Skin epidermis (tissue), 12 donors: ENCODE measurements around the gene UBE2D2.

ENCODE experiments used
- H3K27ac ChIP-seq, 21 experiments: fragments of 200-600 bp; sonication (generic) in 11 of 21; one replicate each; pipeline ENCODE4 v1.5.0; 2020; ENCODE audit warnings: mild to moderate bottlenecking in 3 of 21, inconsistent platforms in 2 of 21, moderate library complexity in 2 of 21
- H3K4me3 ChIP-seq, 7 experiments: fragments of 200-600 bp; sonication (generic) in 2 of 7; one replicate each; pipeline ENCODE4 v1.5.0; 2020; ENCODE audit warnings: inconsistent platforms in 2 of 7, mild to moderate bottlenecking in 2 of 7, moderate library complexity in 1 of 7

UBE2D2 gene

DNA sequence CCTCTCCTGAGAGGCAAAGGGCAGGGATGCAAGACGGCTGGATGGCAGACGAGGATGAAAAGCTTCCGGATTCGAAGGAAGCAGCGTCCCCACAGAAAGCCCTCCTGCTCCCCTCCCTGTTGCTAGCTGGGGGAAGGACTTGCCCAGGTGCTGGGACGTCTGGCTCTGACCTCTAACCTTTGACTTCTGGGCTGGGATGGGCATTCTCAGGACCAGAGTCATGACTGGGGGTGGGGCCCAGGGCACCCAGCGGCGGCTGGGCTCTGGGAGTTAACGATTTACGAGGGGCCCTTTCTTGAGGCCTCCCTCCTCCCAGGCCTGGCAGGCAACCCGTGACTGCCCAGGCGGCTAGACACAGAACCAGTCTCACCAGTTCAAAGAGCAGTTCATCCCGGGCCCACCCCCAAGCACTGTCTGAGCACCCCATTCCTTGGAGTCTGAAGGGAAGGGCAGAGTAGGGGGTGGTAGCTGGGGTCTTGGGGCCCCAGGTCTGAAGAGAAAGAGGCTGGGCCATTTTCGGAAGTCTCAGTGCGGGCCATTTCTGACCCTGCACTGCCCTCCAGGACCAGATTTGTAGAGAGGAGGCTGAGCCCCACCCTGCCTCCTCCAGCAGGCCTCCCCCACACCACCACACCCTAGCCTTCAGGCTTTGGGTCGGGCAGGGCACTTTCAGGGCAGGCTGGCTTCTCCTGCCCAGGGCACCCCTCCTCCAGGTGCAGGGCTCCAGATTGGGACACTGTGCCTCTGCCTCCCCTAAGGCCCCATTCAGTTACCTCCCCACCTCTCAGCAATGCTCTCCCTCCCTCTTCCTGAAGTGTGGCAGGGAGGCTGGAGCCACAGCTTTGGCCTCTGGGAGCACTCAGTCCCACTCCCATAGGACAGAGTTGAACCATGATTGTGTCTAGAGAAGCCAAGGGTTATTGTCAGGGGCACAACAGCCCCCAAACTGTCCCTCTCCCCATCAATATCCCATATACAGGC, 82.0 kb downstream of the UBE2D2 start:
- Histone ChIP-seq H3K27ac (peak overlapping the region in 7 of 21 experiments; percentile 11 to 58 (median 30)), H3K4me3 (no peak overlapping the region)

DNA sequence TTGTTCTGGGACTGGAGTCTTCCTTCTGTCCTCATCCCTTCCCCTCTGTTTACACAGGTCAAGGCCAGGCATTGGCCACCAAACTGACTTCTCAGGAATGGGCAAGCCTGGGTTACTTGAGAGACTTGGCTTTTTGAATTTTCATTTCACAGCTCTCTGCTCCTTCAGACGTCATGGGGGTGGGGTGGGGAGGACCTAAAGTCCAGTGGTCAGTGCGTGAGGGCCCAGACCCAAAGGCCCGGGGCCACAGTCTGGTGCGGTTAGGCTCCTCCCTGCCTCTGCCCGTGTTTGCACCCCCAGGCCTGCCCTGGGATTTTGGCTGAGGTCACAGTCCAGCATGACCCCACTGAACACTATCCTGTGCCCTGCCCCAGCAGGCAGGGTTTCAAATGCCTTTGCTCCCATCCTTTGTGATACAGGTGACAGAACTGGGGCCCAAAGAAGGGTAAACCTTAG, 82.9 kb downstream of the UBE2D2 start:
- no peak overlapping the region for H3K4me3 ChIP-seq
- peak overlapping the region in 3 of 21 experiments; percentile 14 to 46 (median 33) for H3K27ac ChIP-seq

DNA sequence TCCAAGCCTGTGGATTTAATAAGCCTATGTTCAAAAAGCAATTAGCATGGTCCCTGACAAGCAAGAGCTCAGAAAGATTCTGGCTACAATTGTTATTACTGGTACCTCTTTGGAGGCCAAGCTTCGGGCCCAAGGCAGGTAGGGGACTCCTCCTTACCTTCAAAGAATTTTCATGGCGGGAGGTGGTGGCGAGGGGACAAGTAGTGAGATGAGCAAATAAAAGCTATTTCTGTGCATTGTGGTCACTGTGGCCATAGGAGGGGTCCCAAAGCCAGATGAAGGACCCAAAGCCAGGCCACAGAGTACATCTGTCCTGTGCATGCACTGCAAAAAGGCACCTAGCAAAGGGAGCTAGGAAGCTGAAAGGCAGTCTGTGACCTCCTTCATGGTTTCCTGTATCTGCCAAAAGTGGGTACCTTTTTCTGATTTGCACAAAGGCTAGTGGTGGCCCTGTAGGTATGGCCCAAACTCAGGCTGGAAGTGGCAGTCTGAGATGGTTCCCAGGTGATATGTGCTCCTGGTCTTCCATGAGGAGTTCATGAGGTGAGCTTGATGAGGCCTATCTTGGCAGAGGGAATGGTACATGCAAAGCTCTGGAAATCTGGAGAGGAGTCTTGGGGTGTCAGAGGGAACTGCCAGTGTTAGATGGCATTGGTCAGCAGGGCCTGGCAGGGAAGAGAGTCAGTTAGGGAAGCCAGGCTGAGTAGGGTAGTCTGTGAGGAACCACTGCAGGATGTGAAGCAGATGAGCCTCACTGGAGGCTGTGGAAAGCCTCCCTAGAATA, 83.7 kb downstream of the UBE2D2 start:
- no peak overlapping the region for H3K4me3 ChIP-seq

DNA sequence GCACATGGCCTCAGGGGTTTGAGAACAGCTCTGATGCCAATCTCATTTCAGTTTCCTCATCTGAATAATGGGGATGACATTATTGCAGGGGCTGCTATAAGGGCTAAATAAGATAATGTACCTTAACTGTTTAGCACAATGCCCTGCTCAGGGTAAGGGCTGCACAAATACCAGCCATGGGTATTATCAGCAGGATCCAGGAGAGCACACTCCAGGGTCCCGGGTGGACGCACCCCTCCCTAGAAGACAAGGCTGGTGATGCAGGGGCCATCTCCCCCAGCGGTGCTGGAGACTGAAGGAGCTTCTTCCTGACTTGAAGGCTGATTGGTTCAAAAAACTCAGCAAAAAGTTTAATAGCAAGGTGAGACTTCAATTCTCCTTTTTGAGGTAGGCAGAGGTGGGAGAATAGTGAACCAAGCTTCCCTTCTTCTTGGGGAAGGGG, 84.3 kb downstream of the UBE2D2 start:
- no peak overlapping the region for H3K4me3 ChIP-seq
- no peak overlapping the region for H3K27ac ChIP-seq

More for the DNA sequence above, 83.7 kb downstream of the UBE2D2 start:
- H3K27ac ChIP-seq: no peak overlapping the region

DNA sequence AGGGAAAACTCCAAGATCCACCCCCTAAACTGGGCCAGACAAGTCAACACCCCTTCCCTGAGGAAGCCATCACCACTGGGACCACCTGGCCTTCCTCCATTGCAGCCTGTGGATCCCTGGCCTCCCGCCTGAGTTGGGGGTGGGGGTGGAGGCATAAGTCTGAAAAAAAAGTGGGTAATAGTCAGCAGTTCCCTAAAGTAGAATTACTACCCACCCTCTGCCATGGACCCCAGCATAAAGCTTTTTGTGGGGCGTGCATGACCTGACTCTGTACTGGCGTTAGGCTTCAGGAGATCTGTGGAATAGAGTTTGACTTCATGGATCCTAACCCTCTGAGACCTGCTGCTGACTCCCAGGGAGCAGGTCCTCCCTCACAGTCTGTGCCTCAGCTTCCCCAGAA, 85.0 kb downstream of the UBE2D2 start:
- no peak overlapping the region for H3K4me3 ChIP-seq
- H3K27ac ChIP-seq: no peak overlapping the region

DNA sequence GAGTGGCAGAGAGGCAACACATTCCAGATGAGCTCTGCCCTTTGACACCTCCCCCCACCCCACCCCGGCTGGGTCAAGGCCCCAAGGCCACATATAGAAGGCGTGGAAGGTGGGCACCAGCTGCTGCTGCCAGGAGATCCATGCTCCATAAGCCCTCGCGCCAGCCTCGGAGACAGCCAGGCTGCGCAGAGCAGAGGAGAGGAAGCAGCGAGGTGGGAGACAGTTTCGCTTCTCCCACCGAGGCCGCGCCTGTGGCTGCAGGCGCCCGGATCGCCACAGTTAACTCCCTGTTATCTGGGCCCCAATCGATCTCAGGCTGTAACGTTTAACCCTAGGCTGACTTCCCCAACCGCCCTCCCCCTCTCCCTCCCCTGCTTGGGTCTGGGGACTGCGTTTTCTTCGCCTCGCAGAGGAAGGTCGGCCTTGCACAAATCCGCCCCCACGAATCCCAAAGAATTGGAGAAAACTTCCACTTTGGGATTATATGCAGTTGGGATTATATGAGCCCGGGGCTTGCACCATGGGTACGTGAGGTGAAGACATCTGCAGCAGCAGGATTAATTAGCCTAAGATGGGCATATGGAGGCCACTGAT, 85.9 kb downstream of the UBE2D2 start:
- peak overlapping the region in 2 of 7 experiments; percentile 68 to 70 for H3K4me3 ChIP-seq
- peak overlapping the region in 2 of 21 experiments; percentile 51 to 92 for H3K27ac ChIP-seq

DNA sequence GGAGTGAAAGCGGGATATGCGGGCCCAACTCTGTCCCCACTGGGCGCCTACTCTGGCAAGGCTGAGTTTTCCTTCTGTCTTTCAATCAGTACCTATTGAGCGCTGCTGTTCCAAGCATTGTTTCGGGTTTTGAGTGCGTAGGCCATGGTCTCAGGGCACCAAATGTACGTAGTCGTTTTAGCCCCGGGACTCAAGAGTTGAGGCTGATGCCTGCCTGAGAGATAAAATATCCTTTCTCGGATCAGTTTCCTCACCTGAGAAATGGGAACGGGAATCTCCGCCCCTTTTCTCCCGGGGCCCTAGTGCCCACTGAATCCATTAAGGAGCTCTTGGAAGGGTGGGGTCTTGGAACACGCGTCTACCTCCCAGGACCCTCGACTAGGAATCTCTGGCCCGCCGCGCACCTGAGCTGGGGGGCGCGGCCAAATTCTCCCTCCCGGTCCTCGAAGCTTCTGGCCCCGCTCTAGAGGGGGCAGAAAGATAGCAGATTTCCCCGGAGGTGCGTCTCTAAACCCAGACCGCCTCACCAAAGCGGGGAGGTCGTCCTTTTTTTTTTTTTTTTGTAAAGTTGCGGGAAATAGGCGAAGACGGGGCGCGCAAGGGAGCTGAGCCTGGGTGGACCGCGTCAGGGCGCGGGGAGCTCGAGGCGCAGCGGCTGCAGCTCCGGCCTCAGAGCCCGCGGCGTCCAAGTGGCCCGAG, 86.5 kb downstream of the UBE2D2 start:
- Histone ChIP-seq H3K27ac (peak overlapping the region in 18 of 21 experiments; percentile 21 to 94 (median 84)), H3K4me3 (peak overlapping the region; percentile 68 to 95 (median 84))

DNA sequence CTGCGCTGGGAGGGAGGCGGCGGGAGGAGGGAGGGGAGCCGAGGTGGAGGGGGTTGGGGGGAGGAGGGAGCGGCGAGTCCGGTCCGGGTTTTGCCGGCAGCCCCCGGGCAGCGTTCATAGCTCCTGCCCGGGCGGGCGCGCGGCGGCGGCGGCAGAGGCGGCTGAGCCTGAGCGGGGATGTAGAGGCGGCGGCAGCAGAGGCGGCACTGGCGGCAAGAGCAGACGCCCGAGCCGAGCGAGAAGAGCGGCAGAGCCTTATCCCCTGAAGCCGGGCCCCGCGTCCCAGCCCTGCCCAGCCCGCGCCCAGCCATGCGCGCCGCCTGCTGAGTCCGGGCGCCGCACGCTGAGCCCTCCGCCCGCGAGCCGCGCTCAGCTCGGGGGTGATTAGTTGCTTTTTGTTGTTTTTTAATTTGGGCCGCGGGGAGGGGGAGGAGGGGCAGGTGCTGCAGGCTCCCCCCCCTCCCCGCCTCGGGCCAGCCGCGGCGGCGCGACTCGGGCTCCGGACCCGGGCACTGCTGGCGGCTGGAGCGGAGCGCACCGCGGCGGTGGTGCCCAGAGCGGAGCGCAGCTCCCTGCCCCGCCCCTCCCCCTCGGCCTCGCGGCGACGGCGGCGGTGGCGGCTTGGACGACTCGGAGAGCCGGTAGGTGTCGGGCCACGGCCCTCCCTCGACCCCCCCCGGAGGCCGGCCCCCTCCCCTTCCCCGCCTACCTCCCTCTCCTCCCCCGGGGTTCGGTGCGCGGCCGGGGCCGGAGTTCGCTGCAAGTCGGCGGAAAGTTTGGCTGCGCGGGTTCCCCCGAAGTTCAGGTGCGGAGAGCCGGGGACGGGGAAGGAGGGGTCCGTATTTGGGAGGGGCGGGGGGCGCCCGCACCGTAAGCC, 87.3 kb downstream of the UBE2D2 start, which contains the start of gene CXXC5:
CXXC5 (plus strand) TSS at position 145 of the 877 bp plus-strand sequence. CDS start 32,175 bp downstream, outside the sequence.
- peak within 1 kb of the TSS; percentile 68 to 95 (median 84) for H3K4me3 ChIP-seq
- H3K27ac ChIP-seq: peak within 1 kb of the TSS; percentile 23 to 94 (median 84)

DNA sequence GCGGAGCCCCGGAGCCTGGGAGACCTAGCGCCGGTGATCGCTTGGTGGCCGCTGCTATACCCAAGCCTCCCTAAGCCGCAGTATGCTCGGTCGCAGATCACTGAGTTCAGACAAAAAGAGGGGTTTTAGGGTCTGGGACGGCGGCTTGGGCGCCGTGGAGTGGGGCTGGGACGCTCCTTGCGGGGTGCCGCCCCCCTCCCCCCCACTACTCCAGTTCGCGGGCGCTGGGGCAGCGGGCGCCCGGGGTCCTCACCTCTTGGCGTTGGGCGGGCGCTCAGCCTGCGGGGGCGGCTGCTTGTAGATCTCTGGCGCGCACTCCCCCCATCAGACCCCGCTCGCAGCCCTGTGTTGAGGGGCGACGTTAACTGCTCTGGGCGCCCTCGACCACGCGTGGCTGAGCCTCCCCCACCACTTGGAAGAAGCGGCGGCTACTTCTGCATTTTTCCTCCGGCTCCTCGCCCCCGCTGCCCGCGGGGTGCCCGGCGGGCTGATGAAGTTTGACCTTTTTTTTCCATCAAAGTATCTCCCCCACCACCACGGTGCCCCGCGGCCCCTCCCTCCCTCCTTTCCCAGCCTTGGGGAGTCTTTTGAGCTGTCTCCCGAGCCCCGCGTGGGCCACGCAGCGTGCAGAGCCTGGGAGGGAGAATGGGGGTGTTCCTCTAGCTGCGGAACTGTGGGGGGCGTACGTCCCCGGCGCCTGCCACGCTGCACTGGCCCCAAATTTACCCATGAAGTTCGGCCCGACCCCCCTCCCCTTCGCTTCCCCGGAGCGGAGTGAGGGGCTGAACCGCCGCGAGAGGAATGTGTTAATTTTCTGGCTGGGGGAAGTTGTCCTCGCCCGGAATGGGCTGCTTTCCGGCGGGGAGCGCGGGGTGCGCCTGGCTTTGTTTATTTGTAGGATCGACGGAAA, 88.2 kb downstream of the UBE2D2 start:
- peak overlapping the region; percentile 23 to 94 (median 84) for H3K27ac ChIP-seq
- H3K4me3 ChIP-seq: peak overlapping the region; percentile 68 to 95 (median 84)

DNA sequence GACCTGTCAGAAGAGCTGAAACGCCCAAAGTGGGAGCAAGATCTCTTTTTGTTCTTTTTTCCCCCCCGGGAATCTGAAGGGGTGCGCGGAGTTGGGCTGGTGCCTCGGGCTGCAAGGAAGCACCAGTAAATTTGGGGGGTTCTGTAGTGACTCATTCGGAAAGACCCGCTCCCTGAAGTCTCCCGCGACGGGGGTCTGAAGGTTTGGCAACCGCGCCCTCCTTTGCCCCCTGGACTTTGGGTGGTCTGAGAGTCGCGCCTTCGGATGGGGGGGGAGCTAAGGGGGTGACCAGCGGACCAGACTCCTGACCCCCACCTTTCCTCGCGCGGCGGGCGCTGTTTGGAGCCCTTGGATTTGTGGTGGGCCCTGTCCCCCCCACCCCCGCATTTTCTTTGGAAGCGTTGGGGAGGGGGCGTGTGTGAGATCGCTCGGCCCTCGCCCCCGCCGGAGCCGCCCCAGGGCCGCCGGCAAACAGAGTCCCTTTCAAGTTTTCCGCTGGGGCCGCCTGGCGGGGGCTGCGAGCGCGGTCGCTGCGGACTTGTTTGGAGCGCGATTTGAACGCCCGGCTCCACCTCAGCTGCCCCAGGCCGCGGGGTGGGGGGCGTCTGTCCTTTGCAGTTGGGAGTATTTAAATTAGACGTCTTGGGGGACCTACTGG, 89.0 kb downstream of the UBE2D2 start:
- Histone ChIP-seq H3K27ac (peak overlapping the region in 20 of 21 experiments; percentile 62 to 94 (median 84)), H3K4me3 (peak overlapping the region; percentile 68 to 95 (median 84))

DNA sequence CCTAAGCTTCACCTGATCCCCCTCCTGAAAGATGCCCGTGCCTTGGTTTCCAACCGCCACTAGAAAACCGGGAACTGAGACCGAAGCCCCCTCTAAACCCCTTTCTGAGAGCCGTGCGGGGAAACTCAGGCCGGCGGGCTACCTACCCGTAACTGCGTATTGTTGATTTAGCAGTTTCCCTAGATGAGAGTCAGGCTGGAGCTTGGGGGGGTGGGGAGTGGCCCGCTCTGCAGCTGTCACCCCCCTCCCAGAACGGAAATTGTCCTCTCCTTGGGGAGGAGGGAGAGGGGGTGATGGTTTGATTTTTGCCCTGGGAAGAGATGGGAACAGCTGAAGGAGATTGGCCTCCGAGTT, 89.5 kb downstream of the UBE2D2 start:
- Histone ChIP-seq H3K4me3 (peak overlapping the region; percentile 68 to 95 (median 84)), H3K27ac (peak overlapping the region in 20 of 21 experiments; percentile 62 to 94 (median 84))

DNA sequence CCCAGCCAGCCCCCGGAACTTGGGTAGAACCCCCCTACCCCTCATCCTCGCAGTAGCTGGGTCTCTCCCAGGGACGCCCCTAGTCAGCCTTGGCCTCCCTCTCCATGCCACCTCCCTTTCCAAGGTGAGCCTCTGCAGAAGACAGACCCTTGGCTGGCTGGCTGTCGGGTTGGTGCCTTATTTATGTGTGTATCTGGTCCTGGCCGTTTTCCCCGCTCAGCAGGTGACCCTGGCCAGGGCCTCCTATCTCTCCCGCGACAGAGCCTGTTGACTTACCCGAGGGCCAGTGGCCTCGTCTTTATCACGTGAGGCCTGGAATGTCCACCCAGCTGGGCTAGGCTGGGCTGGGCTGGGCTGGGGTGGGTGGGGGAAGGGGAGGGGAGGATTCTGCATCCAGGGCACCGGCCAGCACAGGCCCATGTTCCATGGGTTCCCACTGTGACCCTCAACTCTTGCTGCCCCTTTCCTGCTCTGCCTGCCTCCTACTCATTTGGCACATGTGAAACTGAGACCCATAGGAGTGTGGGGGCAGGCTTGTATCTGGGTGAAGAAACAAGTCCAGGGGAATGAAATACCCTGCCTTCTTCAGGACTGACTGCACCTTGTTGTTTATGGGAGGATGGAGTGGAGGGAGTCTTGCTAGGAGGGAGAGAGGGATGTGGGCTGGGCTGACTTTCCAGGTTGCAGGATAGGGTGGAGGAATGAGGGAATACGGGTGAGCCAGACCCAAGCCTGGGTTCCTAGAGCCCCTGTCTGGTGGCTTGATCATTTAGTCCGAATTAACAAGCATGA, 90.1 kb downstream of the UBE2D2 start:
- Histone ChIP-seq H3K4me3 (peak overlapping the region in 6 of 7 experiments; percentile 68 to 95 (median 82)), H3K27ac (peak overlapping the region in 19 of 21 experiments; percentile 67 to 94 (median 85))

DNA sequence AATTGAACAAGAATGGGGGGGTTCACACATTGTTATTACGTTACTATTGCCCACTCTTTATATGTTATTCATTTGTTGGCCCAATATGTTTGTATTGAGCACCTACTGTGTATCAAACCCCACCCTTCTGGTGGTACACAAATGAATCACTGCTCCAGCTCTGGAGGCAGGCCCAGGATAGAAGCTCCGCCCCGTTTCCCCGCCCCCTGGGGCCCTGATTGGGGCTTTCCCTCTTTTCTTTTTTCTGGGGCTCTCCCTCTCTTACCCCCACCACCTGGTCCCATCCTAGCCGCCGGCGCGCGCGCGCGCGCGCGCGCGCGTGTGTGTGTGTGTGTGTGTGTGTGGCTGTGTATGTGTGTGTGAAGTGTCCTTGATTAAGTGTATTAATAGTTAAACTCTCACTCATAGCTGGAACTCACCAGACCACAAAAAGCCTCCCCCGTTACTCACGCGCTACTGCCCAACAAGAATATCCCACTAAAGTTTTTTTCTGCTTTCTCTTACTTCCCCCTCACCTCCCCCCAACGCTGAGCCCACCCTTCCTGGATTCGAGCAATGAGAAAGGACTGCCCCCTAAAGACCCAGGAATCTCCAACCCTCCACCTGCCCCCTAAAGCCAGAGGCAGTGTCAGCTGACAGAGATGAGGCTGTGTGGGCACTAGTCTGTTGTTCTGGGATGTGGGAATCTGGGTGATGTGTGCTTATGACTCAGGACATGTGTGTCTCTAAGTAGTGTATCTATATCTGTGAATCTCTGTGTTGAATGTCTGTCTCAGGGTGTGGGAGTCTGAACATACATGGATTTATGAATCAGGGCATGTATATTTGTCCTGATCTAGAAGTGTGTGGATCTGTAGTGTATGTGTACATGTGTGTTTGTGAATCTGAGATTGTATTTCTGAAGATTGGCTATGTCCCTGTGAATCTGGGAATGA, 91.0 kb downstream of the UBE2D2 start:
- Histone ChIP-seq H3K4me3 (peak overlapping the region in 1 of 7 experiments; percentile 11), H3K27ac (peak overlapping the region in 20 of 21 experiments; percentile 32 to 94 (median 84))

DNA sequence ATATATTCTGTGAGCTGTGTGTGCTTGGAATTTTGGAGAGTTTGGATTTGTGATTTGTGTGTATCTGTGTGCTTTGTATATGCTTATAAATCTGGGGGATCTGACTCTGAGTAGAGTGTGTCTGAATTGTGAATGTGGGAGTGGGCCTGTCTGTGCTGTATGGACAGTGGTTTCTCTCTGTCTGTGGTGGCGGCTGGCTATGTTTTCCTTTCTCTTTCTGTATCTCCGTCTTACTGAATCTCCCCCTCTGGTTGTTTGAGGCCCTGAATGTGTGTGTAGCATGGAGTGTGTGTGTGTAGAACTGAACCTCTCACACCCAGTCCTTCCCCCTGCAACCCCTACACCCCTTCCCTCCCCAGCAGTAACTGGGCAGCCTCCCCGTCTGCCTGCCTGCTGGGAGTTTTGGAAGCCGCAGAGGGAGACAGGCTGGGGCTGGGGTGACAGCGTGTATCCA, 91.7 kb downstream of the UBE2D2 start:
- Histone ChIP-seq H3K4me3 (peak overlapping the region in 1 of 7 experiments; percentile 6), H3K27ac (peak overlapping the region in 20 of 21 experiments; percentile 33 to 94 (median 83))
